ENCODE data around the gene DPYD.

Gene DPYD

DNA sequence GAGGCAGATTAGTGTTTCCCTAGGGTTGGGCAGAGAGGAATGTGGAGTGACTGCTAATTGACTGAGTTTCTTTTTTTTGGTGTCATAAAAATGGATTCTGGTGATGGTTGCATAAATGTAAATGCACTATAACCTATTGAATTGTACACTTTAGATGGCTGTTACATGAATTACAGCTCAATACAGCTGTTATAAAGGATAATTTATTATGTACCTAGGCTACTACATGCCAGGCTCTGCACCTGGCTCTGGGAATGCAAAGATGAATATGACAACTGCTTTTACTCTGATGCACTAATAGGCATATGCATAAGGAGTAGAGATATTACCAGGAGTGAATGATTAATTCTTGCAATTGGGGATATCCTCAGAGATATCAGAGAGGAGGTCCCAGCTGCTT, 854.0 kb downstream of the DPYD start:
- H3K27me3 ChIP-seq (replicated peaks; ENCODE audit: control insufficient read depth, insufficient read depth, low read length): no peaks in the 10 kb centered on the region
- no peaks in the 10 kb centered on the region for H3K36me3 ChIP-seq (ENCODE audit: control insufficient read depth, insufficient read depth, low read length)
- TF ChIP-seq, protein P1, sequence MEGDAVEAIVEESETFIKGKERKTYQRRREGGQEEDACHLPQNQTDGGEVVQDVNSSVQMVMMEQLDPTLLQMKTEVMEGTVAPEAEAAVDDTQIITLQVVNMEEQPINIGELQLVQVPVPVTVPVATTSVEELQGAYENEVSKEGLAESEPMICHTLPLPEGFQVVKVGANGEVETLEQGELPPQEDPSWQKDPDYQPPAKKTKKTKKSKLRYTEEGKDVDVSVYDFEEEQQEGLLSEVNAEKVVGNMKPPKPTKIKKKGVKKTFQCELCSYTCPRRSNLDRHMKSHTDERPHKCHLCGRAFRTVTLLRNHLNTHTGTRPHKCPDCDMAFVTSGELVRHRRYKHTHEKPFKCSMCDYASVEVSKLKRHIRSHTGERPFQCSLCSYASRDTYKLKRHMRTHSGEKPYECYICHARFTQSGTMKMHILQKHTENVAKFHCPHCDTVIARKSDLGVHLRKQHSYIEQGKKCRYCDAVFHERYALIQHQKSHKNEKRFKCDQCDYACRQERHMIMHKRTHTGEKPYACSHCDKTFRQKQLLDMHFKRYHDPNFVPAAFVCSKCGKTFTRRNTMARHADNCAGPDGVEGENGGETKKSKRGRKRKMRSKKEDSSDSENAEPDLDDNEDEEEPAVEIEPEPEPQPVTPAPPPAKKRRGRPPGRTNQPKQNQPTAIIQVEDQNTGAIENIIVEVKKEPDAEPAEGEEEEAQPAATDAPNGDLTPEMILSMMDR (IDR thresholded peaks at IDR 0.05; ENCODE audit: insufficient read depth, low read length, poor library complexity, severe bottlenecking): no peak
- no peak for DNase-seq (ENCODE audit: extremely low read depth, insufficient read length)
- H3K4me3 ChIP-seq (replicated peaks; ENCODE audit: low read depth, low read length): no peak overlapping the region

DNA sequence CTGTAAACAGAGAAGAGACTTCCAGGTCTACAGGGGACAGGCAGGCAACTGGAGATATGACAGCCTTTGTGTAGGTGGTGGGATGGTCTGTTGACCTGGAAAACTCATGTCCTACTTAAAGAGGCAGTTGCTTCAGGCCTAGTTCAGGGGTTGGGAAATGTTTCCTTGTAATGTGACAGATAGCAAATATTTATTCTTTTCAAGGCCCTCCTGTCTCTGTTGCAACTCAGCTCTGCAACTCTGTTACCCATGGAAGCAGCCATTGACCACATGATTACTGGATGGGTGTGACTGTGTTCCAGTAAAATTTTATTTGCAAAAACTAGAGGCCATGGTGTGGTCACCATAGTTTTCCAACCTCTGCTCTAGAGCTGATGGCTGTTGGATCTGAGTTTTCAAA, 857.3 kb downstream of the DPYD start:
- Histone ChIP-seq H3K4me3 (replicated peaks; ENCODE audit: low read depth, low read length) (no peak overlapping the region), H3K27me3 (replicated peaks; ENCODE audit: control insufficient read depth, insufficient read depth, low read length) (no peaks in the 10 kb centered on the region), H3K36me3 (ENCODE audit: control insufficient read depth, insufficient read depth, low read length) (no peaks in the 10 kb centered on the region)
- TF ChIP-seq, protein P1 (IDR thresholded peaks at IDR 0.05; ENCODE audit: insufficient read depth, low read length, poor library complexity, severe bottlenecking): no peak
- no peak for DNase-seq (ENCODE audit: extremely low read depth, insufficient read length)

DNA sequence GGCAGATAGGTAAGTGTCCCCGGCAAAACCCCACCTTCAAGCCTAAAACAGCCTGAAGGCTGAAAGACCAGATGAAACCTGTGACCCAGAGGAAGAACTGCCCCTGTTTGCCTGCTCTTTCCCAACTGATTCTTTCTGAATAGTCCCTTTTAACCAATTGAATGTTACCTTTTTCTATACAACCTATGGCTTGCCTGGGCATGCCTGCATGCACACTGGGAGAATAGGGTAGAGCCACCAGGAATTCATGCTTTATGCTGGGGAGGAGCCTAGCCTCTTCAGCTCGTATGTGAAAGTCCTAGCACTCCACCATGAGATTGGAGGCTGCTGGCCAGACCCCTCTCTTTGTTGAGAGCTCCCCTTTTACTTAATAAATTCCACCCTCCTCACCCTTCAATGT, 859.2 kb downstream of the DPYD start:
- TF ChIP-seq, protein P1 (IDR thresholded peaks at IDR 0.05; ENCODE audit: insufficient read depth, low read length, poor library complexity, severe bottlenecking): no peak
- DNase-seq (ENCODE audit: extremely low read depth, insufficient read length): no peak
- Histone ChIP-seq H3K27me3 (replicated peaks; ENCODE audit: control insufficient read depth, insufficient read depth, low read length) (no peaks in the 10 kb centered on the region), H3K36me3 (ENCODE audit: control insufficient read depth, insufficient read depth, low read length) (no peaks in the 10 kb centered on the region), H3K4me3 (replicated peaks; ENCODE audit: low read depth, low read length) (no peak overlapping the region)

- no peak overlapping the region for H3K4me3 ChIP-seq (replicated peaks; ENCODE audit: low read depth, low read length)
- H3K27me3 ChIP-seq (replicated peaks; ENCODE audit: control insufficient read depth, insufficient read depth, low read length): no peaks in the 10 kb centered on the region
- no peak for DNase-seq (ENCODE audit: extremely low read depth, insufficient read length)
- TF ChIP-seq, protein P1 (IDR thresholded peaks at IDR 0.05; ENCODE audit: insufficient read depth, low read length, poor library complexity, severe bottlenecking): no peak
- H3K36me3 ChIP-seq (ENCODE audit: control insufficient read depth, insufficient read depth, low read length): no peaks in the 10 kb centered on the region
Observed at GRCh38 chr1:97056386-97056785, 864.4 kb downstream of the DPYD start.

DNA sequence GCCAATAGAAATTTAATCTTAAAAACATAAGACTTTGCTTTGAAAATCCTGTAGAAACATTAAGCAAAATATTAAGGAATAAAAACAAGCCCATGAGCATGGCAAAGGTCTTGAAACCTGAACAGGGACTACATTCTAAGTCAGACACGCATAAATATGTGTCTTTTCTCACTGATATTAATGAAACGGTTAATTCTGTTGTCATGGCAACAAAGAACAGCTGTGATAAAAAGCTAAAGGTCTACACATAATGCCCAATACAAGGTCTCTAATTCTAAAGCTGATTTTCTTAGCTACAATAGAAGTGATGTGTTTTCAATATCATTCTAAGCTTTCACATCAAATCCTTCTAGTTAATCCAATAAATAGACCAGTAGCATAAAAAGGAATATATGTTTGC, 867.6 kb downstream of the DPYD start:
- H3K27me3 ChIP-seq (replicated peaks; ENCODE audit: control insufficient read depth, insufficient read depth, low read length): no peaks in the 10 kb centered on the region
- no peak overlapping the region for H3K4me3 ChIP-seq (replicated peaks; ENCODE audit: low read depth, low read length)
- DNase-seq (ENCODE audit: extremely low read depth, insufficient read length): no peak
- TF ChIP-seq, protein P1 (IDR thresholded peaks at IDR 0.05; ENCODE audit: insufficient read depth, low read length, poor library complexity, severe bottlenecking): no peak
- no peaks in the 10 kb centered on the region for H3K36me3 ChIP-seq (ENCODE audit: control insufficient read depth, insufficient read depth, low read length)

DNA sequence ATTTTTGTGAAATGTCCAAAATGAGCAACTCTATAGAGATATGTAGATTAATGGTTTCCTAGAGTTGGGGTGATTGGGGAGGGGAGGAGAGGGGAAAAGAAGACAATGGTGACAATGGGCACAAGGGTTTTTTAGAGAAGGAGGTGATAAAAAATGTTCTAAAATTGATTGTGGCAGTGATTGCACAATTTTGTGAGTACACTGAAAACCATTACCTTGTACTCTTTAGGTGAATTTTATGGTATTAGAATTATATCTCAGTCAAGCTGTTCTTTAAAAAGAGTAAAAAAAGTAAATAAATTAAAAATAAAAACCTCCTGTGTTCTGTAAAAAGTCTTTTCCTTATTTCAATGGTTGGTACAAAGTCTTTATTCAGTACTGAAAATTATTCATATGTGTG, 869.0 kb downstream of the DPYD start:
- Histone ChIP-seq H3K36me3 (ENCODE audit: control insufficient read depth, insufficient read depth, low read length) (no peaks in the 10 kb centered on the region), H3K27me3 (replicated peaks; ENCODE audit: control insufficient read depth, insufficient read depth, low read length) (no peaks in the 10 kb centered on the region), H3K4me3 (replicated peaks; ENCODE audit: low read depth, low read length) (no peak overlapping the region)
- TF ChIP-seq, protein P1 (IDR thresholded peaks at IDR 0.05; ENCODE audit: insufficient read depth, low read length, poor library complexity, severe bottlenecking): no peak
- DNase-seq (ENCODE audit: extremely low read depth, insufficient read length): no peak
